ENCODE measurements around the gene AP2B1. TPM values are rescaled to one million over a fixed set of nuclear protein-coding genes. Genes with fewer than 3 reads are reported as not detected.
A peak's percentile ranks its signal among the peaks of the same experiment; 100 is the strongest.

Gene AP2B1
- total and polyA plus RNA-seq, 9 of the 15 experiments (the other 6 are each of a cell fraction or from before 2014, with no cell fraction given) = 60.1 to 287 (median 105) TPM

DNA sequence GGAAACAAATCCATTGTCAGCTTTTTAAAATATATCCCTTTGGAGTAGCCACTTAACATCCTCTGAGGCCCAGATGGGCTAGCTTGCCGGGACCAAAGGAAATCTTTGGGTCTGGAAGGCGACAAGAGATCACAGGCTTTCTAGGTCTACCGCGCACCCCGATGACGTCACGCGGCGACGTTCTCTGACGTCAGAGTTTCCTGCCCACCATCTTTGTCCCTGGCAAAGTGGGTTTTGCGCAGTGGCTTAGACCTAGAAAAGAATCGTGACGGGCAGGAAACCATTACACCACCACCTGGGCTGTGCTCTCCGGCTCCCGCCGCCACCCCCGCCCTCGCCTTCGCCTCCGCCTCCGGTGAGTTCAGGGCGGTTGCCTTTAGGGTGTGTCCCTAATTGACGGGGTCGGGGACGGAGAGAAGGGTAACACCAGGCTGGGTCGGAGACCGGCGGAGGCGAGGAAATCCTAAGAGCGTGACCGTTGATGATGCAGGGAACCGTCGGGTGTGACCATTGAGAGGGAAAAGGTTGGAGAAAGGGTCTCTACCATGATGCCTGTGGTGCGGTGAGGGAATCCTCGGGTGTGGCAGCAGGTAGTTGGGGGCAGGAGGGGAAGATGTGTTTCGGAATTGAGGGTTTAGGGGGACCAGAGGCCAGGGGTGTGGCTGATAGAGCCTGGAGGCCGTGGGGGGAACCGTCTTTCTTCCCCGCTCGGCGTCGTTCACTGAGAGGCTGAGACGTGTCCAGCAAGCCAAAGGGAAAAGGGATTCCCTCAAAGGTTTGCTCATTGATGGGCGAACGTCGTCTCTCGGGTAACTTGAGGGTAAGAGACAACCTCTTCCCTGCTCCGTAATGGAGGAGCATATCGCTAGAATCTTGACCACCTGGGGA lies at the start of gene AP2B1 (continued):
- TF ChIP-seq ARHGAP35 (IDR thresholded peaks at IDR 0.05; ENCODE audit: partially characterized antibody) = peak; percentile 63
- TF ChIP-seq ZNF444 (CRISPR knock-in tag; IDR thresholded peaks at IDR 0.05) = no peak
- TF ChIP-seq DIDO1 (tag; IDR thresholded peaks at IDR 0.05; ENCODE audit: low read depth) = peak; percentile 92
- TF ChIP-seq ZNF282 (CRISPR knock-in tag; IDR thresholded peaks at IDR 0.05) = no peak
- peak; percentile 71; the same call in 1 of the 2 replicates for TF ChIP-seq SIN3B (IDR thresholded peaks at IDR 0.05; ENCODE audit: low read depth)
- TF ChIP-seq TAF15 (IDR thresholded peaks at IDR 0.05; ENCODE audit: low read depth, low read length) = no peak
- TF ChIP-seq SRSF7 (optimal IDR thresholded peaks at IDR 0.05; ENCODE audit: low read depth, low read length) = no peak
- TF ChIP-seq ZNF133 (CRISPR knock-in tag; IDR thresholded peaks at IDR 0.05) = no peak
- TF ChIP-seq CBX2 (IDR thresholded peaks at IDR 0.05; ENCODE audit: insufficient read depth, low read length, poor library complexity, severe bottlenecking) = no peak
- TF ChIP-seq POLR2AphosphoS5 (IDR thresholded peaks at IDR 0.05; ENCODE audit: control insufficient read depth, insufficient read depth, low read depth, low read length) = peak; percentile 85
- TF ChIP-seq TSC22D4 (tag; IDR thresholded peaks at IDR 0.05) = no peak
- no peak for TF ChIP-seq HNRNPL (IDR thresholded peaks at IDR 0.05; ENCODE audit: low read depth, low read length)
- peak; percentile 21 for TF ChIP-seq ZFP36 (IDR thresholded peaks at IDR 0.05; ENCODE audit: low read depth, low read length, partially characterized antibody)
- no peak for TF ChIP-seq FOS (IDR thresholded peaks at IDR 0.05; ENCODE audit: extremely low read depth, insufficient read length)
- TF ChIP-seq NR2F6 (CRISPR knock-in tag; IDR thresholded peaks at IDR 0.05) = no peak
- TF ChIP-seq IRF2 (CRISPR knock-in tag; IDR thresholded peaks at IDR 0.05) = no peak
- TF ChIP-seq, protein P1, sequence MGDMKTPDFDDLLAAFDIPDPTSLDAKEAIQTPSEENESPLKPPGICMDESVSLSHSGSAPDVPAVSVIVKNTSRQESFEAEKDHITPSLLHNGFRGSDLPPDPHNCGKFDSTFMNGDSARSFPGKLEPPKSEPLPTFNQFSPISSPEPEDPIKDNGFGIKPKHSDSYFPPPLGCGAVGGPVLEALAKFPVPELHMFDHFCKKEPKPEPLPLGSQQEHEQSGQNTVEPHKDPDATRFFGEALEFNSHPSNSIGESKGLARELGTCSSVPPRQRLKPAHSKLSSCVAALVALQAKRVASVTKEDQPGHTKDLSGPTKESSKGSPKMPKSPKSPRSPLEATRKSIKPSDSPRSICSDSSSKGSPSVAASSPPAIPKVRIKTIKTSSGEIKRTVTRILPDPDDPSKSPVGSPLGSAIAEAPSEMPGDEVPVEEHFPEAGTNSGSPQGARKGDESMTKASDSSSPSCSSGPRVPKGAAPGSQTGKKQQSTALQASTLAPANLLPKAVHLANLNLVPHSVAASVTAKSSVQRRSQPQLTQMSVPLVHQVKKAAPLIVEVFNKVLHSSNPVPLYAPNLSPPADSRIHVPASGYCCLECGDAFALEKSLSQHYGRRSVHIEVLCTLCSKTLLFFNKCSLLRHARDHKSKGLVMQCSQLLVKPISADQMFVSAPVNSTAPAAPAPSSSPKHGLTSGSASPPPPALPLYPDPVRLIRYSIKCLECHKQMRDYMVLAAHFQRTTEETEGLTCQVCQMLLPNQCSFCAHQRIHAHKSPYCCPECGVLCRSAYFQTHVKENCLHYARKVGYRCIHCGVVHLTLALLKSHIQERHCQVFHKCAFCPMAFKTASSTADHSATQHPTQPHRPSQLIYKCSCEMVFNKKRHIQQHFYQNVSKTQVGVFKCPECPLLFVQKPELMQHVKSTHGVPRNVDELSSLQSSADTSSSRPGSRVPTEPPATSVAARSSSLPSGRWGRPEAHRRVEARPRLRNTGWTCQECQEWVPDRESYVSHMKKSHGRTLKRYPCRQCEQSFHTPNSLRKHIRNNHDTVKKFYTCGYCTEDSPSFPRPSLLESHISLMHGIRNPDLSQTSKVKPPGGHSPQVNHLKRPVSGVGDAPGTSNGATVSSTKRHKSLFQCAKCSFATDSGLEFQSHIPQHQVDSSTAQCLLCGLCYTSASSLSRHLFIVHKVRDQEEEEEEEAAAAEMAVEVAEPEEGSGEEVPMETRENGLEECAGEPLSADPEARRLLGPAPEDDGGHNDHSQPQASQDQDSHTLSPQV (IDR thresholded peaks at IDR 0.05) = no peak; the same call in 1 of the 2 replicates
- TF ChIP-seq CHCHD3 (CRISPR knock-in tag; IDR thresholded peaks at IDR 0.05) = 0 out of 2 replicates have a peak, but pooled peaks have one; percentile 79
- TF ChIP-seq RBM34 (IDR thresholded peaks at IDR 0.05; ENCODE audit: borderline replicate concordance, insufficient read depth, low read length) = no peak
- TF ChIP-seq FOXJ2 (tag; IDR thresholded peaks at IDR 0.05) = no peak
- peak; percentile 74 for TF ChIP-seq RB1 (IDR thresholded peaks at IDR 0.05; ENCODE audit: low read depth)
- no peak for TF ChIP-seq ZNF696 (CRISPR knock-in tag; conservative IDR thresholded peaks at IDR 0.05)
- TF ChIP-seq MTA1 (IDR thresholded peaks at IDR 0.05; ENCODE audit: borderline replicate concordance) = peak; percentile 100
- no peak for TF ChIP-seq ILF3 (IDR thresholded peaks at IDR 0.05; ENCODE audit: borderline replicate concordance)
- no peak for TF ChIP-seq CBX5 (IDR thresholded peaks at IDR 0.05; ENCODE audit: borderline replicate concordance, low read depth)
- TF ChIP-seq RUNX1 (IDR thresholded peaks at IDR 0.05; ENCODE audit: low read depth) = no peak

All from K562 (cell line).